ENCODE results near the gene CRB2. TPM values are rescaled to one million over a fixed set of nuclear protein-coding genes. Genes with fewer than 3 reads are reported as not detected.

The CRB2 gene
- total RNA-seq, 1 donor from 2014 or later = 6.8 TPM

- Mint-ChIP-seq H3K27me3 (ENCODE audit: unreplicated experiment) (no peaks in the 10 kb centered on the region), H3K36me3 (ENCODE audit: unreplicated experiment) (peaks cover 9% of the 10 kb centered on the region), H3K27ac (ENCODE audit: unreplicated experiment) (no peak overlapping the region), H3K4me3 (ENCODE audit: unreplicated experiment) (no peak overlapping the region), H3K4me1 (ENCODE audit: low read depth, unreplicated experiment) (no peaks in the 10 kb centered on the region), H3K9me3 (ENCODE audit: unreplicated experiment) (peaks cover 2% of the 10 kb centered on the region)
- TF ChIP-seq, protein P1, sequence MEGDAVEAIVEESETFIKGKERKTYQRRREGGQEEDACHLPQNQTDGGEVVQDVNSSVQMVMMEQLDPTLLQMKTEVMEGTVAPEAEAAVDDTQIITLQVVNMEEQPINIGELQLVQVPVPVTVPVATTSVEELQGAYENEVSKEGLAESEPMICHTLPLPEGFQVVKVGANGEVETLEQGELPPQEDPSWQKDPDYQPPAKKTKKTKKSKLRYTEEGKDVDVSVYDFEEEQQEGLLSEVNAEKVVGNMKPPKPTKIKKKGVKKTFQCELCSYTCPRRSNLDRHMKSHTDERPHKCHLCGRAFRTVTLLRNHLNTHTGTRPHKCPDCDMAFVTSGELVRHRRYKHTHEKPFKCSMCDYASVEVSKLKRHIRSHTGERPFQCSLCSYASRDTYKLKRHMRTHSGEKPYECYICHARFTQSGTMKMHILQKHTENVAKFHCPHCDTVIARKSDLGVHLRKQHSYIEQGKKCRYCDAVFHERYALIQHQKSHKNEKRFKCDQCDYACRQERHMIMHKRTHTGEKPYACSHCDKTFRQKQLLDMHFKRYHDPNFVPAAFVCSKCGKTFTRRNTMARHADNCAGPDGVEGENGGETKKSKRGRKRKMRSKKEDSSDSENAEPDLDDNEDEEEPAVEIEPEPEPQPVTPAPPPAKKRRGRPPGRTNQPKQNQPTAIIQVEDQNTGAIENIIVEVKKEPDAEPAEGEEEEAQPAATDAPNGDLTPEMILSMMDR (IDR thresholded peaks at IDR 0.05; ENCODE audit: partially characterized antibody, unreplicated experiment) = no peak
- no peak for DNase-seq
Measured at GRCh38 chr9:123318961-123319421, 37.0 kb upstream of the CRB2 start.

GRCh38 chr9:123319541-123320339, 36.3 kb upstream of the CRB2 start:
- Mint-ChIP-seq H3K9me3 (ENCODE audit: unreplicated experiment) (peaks cover 2% of the 10 kb centered on the region), H3K27ac (ENCODE audit: unreplicated experiment) (no peak overlapping the region), H3K36me3 (ENCODE audit: unreplicated experiment) (peaks cover 9% of the 10 kb centered on the region), H3K4me3 (ENCODE audit: unreplicated experiment) (no peak overlapping the region), H3K4me1 (ENCODE audit: low read depth, unreplicated experiment) (no peaks in the 10 kb centered on the region), H3K27me3 (ENCODE audit: unreplicated experiment) (peaks cover 3% of the 10 kb centered on the region)
- no peak for DNase-seq
- TF ChIP-seq, protein P1 (IDR thresholded peaks at IDR 0.05; ENCODE audit: partially characterized antibody, unreplicated experiment) = no peak

DNA sequence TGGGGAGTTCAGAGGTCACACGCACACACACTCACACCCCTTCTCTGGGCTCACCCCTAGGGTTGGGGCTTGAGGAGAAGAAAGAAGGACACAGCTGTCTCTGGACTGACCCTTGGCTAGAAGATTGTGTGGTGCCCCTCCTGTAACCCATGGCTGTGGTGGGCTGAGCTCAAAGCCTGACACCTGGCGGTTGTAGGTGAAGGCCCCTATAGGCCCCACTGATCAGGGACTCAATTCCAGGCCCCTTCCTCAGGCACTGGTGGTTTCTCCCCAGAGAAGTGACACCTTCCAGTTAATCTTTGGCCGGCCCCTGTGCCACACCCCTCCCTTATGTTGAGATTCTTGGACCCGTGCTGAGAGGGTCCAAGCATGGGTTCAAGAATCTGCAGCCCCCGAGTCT, 35.2 kb upstream of the CRB2 start:
- DNase-seq = no peak
- peaks cover 2% of the 10 kb centered on the region for H3K9me3 Mint-ChIP-seq (ENCODE audit: unreplicated experiment)

DNA sequence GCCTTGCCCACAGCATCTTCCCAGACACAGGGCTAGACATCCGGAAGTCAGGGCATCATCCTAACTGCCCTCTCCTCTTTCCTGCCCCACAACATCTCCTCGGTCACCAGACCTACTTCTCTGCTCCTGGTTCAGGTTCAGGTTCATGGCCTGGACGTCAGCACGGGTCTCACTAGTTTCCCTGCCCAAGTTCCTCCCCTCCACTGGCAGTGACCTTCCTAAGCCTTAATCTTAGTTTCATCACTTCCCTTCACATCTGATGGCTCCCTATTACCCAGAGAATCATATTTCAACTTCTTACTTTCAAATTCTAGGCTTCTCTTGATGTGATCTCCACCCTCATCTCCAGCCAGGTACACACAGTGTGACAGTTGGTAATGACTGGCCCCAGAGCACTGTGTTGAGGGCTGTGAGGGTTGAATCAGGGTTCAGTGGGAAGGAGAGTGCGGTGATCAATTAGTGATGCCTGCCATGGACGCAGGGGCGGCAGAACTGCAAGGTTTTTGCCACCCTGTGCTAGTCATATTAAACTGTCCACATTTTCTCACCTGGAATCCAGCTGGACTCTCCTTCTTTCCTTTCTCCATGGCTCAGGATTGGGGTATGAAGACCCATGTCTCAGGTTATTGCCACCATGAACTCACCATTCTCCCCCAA, 34.3 kb upstream of the CRB2 start:
- H3K27ac Mint-ChIP-seq (ENCODE audit: unreplicated experiment) = no peak overlapping the region
- peaks cover 9% of the 10 kb centered on the region for H3K36me3 Mint-ChIP-seq (ENCODE audit: unreplicated experiment)
- no peaks in the 10 kb centered on the region for H3K4me1 Mint-ChIP-seq (ENCODE audit: low read depth, unreplicated experiment)
- peaks cover 2% of the 10 kb centered on the region for H3K9me3 Mint-ChIP-seq (ENCODE audit: unreplicated experiment)
- no peak for DNase-seq
- TF ChIP-seq, protein P1 (IDR thresholded peaks at IDR 0.05; ENCODE audit: partially characterized antibody, unreplicated experiment) = no peak
- H3K4me3 Mint-ChIP-seq (ENCODE audit: unreplicated experiment) = no peak overlapping the region
- peaks cover 5% of the 10 kb centered on the region for H3K27me3 Mint-ChIP-seq (ENCODE audit: unreplicated experiment)

More for the DNA sequence above, 35.2 kb upstream of the CRB2 start:
- TF ChIP-seq, protein P1 (IDR thresholded peaks at IDR 0.05; ENCODE audit: partially characterized antibody, unreplicated experiment) = no peak
- H3K27me3 Mint-ChIP-seq (ENCODE audit: unreplicated experiment) = peaks cover 5% of the 10 kb centered on the region
- no peak overlapping the region for H3K27ac Mint-ChIP-seq (ENCODE audit: unreplicated experiment)
- H3K36me3 Mint-ChIP-seq (ENCODE audit: unreplicated experiment) = peaks cover 9% of the 10 kb centered on the region
- no peaks in the 10 kb centered on the region for H3K4me1 Mint-ChIP-seq (ENCODE audit: low read depth, unreplicated experiment)
- H3K4me3 Mint-ChIP-seq (ENCODE audit: unreplicated experiment) = no peak overlapping the region
